SHP77 (cell line): ENCODE results near the gene NDUFS7.

Experiments used
- DNase-seq, 2 experiments: peaks; one replicate each; lab custom pipeline; 2025; lab: John Stamatoyannopoulos, UW

NDUFS7 gene

GRCh38 chr19:1365319-1366269, 18.1 kb upstream of the NDUFS7 start:
- no peak for DNase-seq

DNA sequence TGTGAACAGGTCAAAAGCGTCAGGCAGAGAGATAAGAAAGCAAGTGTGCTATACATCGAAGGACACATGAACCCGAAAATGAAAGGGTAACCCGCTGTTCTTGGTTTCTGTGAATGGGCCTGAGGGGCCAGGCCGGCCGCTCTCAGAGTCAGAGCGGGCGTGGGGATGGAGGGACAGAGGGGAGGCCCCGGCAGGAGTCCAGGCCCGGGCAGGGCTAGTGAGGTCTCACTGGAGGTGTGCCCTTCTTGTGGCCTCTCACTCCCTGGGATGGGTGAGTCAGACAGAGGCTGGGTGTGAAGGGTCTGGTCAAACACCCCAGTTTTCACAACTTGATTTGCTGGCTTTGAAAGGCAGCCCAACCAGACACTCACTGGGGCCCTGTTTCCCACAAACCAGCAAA, 17.4 kb upstream of the NDUFS7 start:
- no peak for DNase-seq

GRCh38 chr19:1366899-1367870, 16.5 kb upstream of the NDUFS7 start:
- no peak for DNase-seq

DNA sequence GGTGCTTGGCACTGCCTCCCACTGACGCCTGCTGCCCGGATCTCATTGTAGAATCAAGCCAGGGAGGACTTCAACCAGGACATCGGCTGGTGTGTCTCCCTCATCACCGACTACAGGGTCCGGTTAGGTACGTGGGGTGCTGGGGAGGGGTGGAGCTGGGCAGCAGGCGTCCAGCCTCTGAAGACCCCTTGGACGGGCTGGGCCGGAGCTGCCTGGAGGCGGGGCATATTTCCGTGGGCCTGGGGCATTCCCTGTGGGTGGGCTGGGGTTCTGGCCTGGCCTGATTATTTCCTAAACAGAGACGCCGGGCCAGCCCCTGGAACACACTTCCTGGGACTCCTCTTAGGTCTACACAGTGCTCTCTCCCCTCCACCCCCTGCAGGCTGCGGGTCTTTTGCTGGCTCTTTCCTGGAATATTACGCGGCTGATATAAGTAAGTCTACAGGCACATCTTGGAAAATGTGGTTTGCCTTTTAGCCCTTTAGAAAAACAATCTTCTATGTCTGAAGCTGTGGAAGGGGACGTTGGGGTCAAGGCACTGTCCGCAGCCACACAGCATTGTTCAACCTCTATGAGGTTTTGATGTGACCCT, 14.4 kb upstream of the NDUFS7 start:
- no peak for DNase-seq

- DNase-seq: no peak
These were observed 12.9 kb upstream of the NDUFS7 start for GRCh38 chr19:1370579-1371361.

- DNase-seq: no peak
These were observed 10.6 kb upstream of the NDUFS7 start for GRCh38 chr19:1373042-1373533.

- no peak for DNase-seq
These were observed 10.0 kb upstream of the NDUFS7 start for GRCh38 chr19:1373534-1374249.

- no peak for DNase-seq
These were observed 9.5 kb upstream of the NDUFS7 start for GRCh38 chr19:1374250-1374577.

GRCh38 chr19:1376415-1376805, 7.3 kb upstream of the NDUFS7 start:
- no peak for DNase-seq

GRCh38 chr19:1377176-1377964, 6.3 kb upstream of the NDUFS7 start:
- DNase-seq: no peak

DNA sequence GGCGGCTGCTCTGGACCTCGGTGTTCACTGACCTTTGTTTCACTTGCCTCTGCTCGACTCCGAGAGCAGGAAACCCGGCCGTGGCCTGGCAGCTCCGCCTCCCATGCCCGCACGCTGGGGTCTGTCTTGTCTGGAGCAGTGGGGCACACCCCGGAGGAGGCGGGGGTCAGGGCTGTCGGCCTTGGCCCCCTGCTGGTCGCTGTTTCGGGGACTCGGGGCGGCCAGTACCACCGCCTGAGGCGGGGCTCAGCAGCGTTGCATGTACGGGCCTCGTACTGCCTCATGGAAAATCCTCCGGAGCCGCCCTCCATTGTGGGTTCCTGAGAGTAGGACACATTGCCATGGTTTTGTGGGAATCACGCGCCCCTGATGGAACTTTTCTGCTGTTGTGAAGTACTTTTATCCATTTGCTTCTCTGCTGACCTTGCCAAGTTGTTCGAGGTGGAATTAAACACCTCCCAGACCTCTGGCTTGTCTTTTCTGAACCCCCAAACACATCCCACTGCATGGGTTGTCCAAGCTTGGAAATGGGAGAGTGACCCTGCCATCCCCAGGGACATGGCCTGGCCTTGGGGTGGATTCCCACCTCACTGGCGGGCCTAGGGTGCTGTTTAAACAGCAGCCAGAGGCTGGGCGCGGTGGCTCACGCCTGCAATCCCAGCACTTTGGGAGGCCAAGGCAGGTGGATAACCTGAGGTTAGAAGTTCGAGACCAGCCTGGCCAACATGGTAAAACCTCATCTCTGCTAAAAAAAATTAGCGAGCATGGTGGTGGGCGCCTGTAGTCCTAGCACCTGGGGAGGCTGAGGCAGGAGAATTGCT, 5.5 kb upstream of the NDUFS7 start:
- no peak for DNase-seq

DNA sequence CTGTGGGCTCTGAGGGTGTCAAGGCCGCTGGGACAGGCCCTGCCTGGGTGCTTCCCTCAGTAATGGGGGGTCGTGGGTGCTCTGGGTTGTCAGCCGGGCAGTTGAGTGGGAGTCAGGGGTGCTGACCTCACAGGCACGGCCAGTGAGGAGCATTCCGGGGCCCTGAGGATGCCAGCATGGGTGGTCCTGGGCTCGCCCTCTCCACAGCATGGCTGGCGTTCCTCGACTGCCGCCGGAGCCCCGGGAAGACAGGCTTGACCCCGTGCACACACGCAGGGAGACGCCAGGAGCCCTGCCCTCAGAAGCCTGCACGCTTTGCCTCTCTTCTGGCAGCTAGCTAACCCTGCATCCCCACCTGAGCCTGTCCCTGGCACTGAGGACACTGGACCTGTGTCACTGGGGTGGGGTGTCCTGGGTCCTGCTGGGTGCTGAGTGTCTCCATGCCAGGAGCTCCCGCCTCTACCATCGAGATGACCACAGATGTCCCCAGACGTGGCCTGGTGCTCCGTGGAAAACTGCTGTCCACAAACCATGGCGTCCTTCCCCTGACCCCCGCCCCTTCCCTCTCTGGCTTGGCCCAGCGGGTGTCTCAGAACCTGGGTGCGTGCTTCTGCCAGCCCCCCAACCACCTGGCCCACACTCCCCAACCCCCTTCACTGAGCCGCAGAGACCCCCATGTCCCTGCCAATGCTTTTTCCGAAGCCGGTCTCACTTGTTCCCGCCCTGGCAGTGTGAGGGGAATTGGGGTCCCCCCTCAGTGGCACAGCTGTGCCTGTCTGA, 4.4 kb upstream of the NDUFS7 start:
- no peak for DNase-seq

DNA sequence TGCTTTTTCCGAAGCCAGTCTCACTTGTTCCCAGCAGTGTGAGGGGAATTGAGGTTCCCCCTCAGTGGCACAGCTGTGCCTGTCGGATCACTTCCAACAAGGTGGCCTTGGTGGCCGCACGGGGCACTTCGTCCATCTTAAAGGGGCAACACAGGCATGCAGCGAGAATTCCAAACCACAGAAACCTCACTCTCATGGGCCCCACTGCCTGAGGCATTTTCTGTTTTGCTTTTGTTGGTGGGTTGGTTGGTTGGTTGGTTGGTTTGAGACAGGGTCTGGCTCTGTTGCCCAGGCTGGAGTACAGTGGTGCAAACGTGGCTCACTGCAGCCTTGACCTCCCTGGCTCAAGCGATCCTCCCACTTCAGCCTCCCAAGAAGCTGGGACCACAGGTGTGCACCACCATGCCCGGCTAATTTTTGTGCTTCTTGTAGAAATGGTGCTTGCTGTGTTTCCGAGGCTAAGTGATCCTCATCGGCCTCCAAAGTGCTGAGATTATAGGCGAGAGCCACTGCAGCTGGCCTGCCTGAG, 3.7 kb upstream of the NDUFS7 start:
- no peak for DNase-seq

- no peak for DNase-seq
These were observed 1.5 kb upstream of the NDUFS7 start for GRCh38 chr19:1382250-1382649.

GRCh38 chr19:1383017-1383311, 743 bp upstream of the NDUFS7 start:
- no peak for DNase-seq

GRCh38 chr19:1384085-1384462, 367 bp downstream of the NDUFS7 start:
- DNase-seq: no peak

DNA sequence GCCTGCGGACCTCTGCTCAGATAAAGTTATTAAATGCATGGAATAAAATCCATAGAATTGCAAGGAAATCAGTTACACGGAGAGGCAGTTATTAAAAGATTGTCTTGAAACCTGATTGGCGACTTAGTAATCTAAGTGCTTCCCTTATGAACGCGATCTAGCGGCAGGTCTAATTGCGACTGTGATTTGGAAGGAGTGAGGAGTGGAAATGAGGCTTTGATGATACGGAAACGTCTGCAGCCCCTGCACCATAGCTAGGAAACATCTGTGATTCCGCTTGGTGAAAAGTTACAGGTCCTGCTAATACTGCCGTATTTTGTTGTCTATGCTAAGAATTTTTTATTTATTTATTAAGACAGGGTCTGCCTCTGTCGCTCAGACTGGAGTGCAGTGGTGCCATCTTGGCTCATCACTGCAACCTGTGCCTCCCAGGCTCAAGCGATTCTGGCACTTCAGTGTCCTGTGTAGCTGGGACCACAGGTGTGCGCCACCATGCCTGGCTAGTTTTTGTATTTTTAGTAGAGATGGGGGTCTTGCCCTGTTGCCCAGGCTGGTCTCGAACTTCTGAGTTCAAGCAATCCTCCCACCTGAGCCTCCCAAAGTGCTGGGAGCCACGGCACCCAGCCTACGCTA, 887 bp downstream of the NDUFS7 start:
- no peak for DNase-seq

- no peak for DNase-seq
These were observed 2.1 kb downstream of the NDUFS7 start for GRCh38 chr19:1385816-1386215.
